Peyer's patch (tissue), 4 donors: ENCODE data around the gene WWOX. TPM values are rescaled to one million over a fixed set of nuclear protein-coding genes. Genes with fewer than 3 reads are reported as not detected.

Experiments
- DNase-seq, 3 donors: peaks; one replicate each; pipeline ENCODE4 v3.0.0-alpha.2; 2017 to 2019
- H3K27ac ChIP-seq, 4 donors: fragments of 200-600 bp; sonication (generic); one replicate each; pipeline ENCODE4 v1.5.1; 2016 to 2019
- H3K27me3 ChIP-seq, 2 donors: fragments of 200-600 bp; sonication (generic); one replicate each; pipeline ENCODE4 v1.5.1; 2019
- H3K36me3 ChIP-seq, 3 donors: fragments of 200-600 bp; sonication (generic); one replicate each; pipeline ENCODE4 v1.5.1; 2016 to 2019
- H3K4me1 ChIP-seq, 4 donors: fragments of 200-600 bp; sonication (generic); one replicate each; pipeline ENCODE4 v1.5.1; 2016 to 2019
- H3K4me3 ChIP-seq, 4 donors: fragments of 200-600 bp; sonication (generic); 1 replicate in 3 of 4; 2 replicates in 1 of 4; pipeline ENCODE4 v1.5.1; 2016 to 2019; ENCODE audit warnings: mild to moderate bottlenecking in 1 of 4
- H3K9me3 ChIP-seq, 4 donors: fragments of 200-600 bp; sonication (generic); one replicate each; pipeline ENCODE4 v1.5.1; 2016 to 2019; ENCODE audit warnings: mild to moderate bottlenecking in 1 of 4
- POLR2A ChIP-seq, 2 donors: fragments of 450-650 bp; IDR thresholded peaks; one replicate each; pipeline ENCODE4 v1.5.1; 2017; ENCODE audit warnings: antibody characterized with exemption in 2 of 2, mild to moderate bottlenecking in 2 of 2, moderate library complexity in 2 of 2
- total RNA-seq, 4 donors: library from RNA; depleted of rRNA; stranded (reverse); fragments of >200 nt; gene quantifications; one replicate each; pipeline ENCODE4 v1.1.0, GENCODE V29; 2016
- TF ChIP-seq, protein P1 (sequence below), 6 experiments: fragments of 450-650 bp in 4 of 6; fragments of 200-600 bp in 2 of 6; sonication (generic) in 1 of 6; IDR thresholded peaks; one replicate each; pipeline ENCODE4 v1.5.1; 2017 to 2019; ENCODE audit warnings: antibody characterized with exemption in 6 of 6, mild to moderate bottlenecking in 3 of 6, moderate library complexity in 1 of 6

Gene WWOX
- total RNA-seq, 4 donors from 2014 or later, result 17.3 to 197 (median 57.5) TPM

DNA sequence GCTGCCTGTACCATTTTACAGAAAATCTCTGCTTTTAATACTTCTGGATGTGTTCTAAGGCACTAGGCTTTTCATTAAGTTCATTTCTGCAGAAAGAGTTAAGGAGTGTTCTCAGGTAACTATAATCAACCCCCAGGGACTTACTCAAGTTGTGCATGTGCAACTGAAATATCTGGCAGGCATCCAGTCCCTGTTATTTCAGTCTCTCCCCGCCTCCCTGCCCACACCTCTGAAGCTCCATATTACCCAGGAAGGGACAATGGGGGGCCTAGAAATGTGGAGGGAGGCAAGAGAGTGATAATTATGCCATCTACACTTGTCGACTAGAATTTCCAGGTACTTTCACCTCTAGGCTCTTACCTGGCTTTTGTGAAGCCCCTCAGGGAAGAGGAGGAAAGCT is 1068.9 kb downstream of the WWOX start:
- H3K4me1 ChIP-seq, result peaks cover 0 to 8% (median 0%) of the 10 kb centered on the region in 4 donors
- no peaks in the 10 kb centered on the region for H3K9me3 ChIP-seq
- TF ChIP-seq, protein P1, sequence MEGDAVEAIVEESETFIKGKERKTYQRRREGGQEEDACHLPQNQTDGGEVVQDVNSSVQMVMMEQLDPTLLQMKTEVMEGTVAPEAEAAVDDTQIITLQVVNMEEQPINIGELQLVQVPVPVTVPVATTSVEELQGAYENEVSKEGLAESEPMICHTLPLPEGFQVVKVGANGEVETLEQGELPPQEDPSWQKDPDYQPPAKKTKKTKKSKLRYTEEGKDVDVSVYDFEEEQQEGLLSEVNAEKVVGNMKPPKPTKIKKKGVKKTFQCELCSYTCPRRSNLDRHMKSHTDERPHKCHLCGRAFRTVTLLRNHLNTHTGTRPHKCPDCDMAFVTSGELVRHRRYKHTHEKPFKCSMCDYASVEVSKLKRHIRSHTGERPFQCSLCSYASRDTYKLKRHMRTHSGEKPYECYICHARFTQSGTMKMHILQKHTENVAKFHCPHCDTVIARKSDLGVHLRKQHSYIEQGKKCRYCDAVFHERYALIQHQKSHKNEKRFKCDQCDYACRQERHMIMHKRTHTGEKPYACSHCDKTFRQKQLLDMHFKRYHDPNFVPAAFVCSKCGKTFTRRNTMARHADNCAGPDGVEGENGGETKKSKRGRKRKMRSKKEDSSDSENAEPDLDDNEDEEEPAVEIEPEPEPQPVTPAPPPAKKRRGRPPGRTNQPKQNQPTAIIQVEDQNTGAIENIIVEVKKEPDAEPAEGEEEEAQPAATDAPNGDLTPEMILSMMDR (IDR thresholded peaks at IDR 0.05), result no peak
- no peak for TF ChIP-seq POLR2A (IDR thresholded peaks at IDR 0.05)
- H3K4me3 ChIP-seq, result no peak overlapping the region
- H3K27ac ChIP-seq, result no peak overlapping the region
- no peaks in the 10 kb centered on the region for H3K36me3 ChIP-seq
- DNase-seq, result no peak
- H3K27me3 ChIP-seq, result no peaks in the 10 kb centered on the region

- TF ChIP-seq, protein P1 (IDR thresholded peaks at IDR 0.05), result no peak
- no peak for TF ChIP-seq POLR2A (IDR thresholded peaks at IDR 0.05)
- H3K27ac ChIP-seq, result no peak overlapping the region
- H3K27me3 ChIP-seq, result no peaks in the 10 kb centered on the region
- no peak overlapping the region for H3K4me3 ChIP-seq
- DNase-seq, result no peak
- no peaks in the 10 kb centered on the region for H3K36me3 ChIP-seq
- H3K9me3 ChIP-seq, result no peaks in the 10 kb centered on the region
- peaks cover 0 to 7% (median 0%) of the 10 kb centered on the region in 4 donors for H3K4me1 ChIP-seq
Observed at GRCh38 chr16:79169239-79169638, 1069.8 kb downstream of the WWOX start.

DNA sequence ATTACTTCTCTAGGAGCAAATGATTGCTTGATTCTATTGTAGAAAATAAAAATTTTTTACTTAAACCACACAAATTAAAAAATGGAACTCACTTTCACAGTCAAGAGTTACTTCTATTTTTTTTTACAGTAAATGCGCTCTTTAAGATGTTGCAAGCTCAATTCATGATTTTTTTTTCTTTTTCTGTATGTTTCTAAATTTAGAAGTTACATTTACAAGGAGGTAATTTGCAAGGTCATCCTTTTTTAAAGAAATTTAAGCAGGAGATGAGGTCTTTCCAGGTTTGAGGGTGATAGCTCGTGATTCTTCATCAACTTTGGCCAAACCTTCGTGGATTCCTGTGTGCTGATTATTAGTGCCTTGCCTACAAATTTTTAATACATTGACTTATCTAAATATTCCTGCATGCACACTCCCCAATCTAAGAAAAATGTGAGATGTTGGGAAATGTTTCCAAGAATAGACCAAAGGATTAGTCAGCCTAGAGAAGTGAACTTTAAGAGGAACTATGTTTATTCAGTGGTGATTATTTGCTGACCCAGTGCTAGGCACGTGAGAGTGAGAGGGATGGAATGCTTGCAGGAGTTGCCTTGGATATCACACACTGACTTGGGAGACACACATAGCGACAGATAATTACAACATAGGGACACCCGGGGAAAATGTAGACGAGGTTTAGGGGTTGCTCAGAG is 1071.2 kb downstream of the WWOX start:
- H3K9me3 ChIP-seq, result no peaks in the 10 kb centered on the region
- H3K4me3 ChIP-seq, result no peak overlapping the region
- DNase-seq, result peak in 1 of 3 donors; percentile 56
- H3K4me1 ChIP-seq, result peaks cover 0 to 7% (median 0%) of the 10 kb centered on the region in 4 donors
- H3K27ac ChIP-seq, result no peak overlapping the region
- no peaks in the 10 kb centered on the region for H3K36me3 ChIP-seq
- TF ChIP-seq POLR2A (IDR thresholded peaks at IDR 0.05), result no peak
- TF ChIP-seq, protein P1 (IDR thresholded peaks at IDR 0.05), result no peak
- H3K27me3 ChIP-seq, result no peaks in the 10 kb centered on the region

DNA sequence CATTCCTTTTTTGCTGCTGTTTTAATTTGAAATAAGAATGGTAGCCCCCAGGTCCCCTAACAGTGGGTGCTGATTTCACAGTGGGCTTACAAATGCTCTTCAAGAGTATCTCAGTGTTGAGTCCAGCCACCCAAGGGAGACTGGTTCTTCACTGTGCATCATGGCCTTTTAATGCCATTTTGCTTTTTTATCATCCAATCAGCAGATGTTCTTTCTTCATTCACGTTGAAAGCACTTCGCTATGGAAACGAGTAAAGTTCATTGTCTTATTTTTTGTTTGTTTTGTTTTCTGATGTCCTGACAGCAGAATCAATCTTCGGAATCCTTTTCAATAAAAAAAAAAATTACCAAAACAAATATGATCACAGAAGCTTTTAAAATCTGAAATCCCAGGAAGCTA is 1072.0 kb downstream of the WWOX start:
- TF ChIP-seq POLR2A (IDR thresholded peaks at IDR 0.05), result no peak
- TF ChIP-seq, protein P1 (IDR thresholded peaks at IDR 0.05), result no peak
- H3K9me3 ChIP-seq, result no peaks in the 10 kb centered on the region
- H3K27me3 ChIP-seq, result no peaks in the 10 kb centered on the region
- H3K27ac ChIP-seq, result no peak overlapping the region
- DNase-seq, result no peak
- H3K4me1 ChIP-seq, result peaks cover 0 to 7% (median 0%) of the 10 kb centered on the region in 4 donors
- H3K36me3 ChIP-seq, result no peaks in the 10 kb centered on the region
- no peak overlapping the region for H3K4me3 ChIP-seq

GRCh38 chr16:79171931-79172705 is 1072.7 kb downstream of the WWOX start:
- H3K27me3 ChIP-seq, result no peaks in the 10 kb centered on the region
- TF ChIP-seq, protein P1 (IDR thresholded peaks at IDR 0.05), result no peak
- no peak for TF ChIP-seq POLR2A (IDR thresholded peaks at IDR 0.05)
- no peak overlapping the region for H3K27ac ChIP-seq
- no peaks in the 10 kb centered on the region for H3K9me3 ChIP-seq
- no peak for DNase-seq
- peaks cover 0 to 7% (median 0%) of the 10 kb centered on the region in 4 donors for H3K4me1 ChIP-seq
- H3K36me3 ChIP-seq, result no peaks in the 10 kb centered on the region
- no peak overlapping the region for H3K4me3 ChIP-seq
